A673 (cell line): ENCODE measurements around the gene LMOD2. TPM values are rescaled to one million over a fixed set of nuclear protein-coding genes. Genes with fewer than 3 reads are reported as not detected.

ENCODE experiments used
- BruUV-seq: library from RNA; stranded (reverse); fragments of 400-500 nt; replicated peaks from 2 replicates; lab custom pipeline; 2021; lab: Mats Ljungman, UMichigan
- CTCF ChIA-PET: fragments of 300-600 bp; sonication (Branson Sonifier 250); formaldehyde crosslinking; loops from one replicate; lab custom pipeline; 2022; ENCODE audit warnings: antibody characterized with exemption; lab: Charles Lee
- POLR2A ChIA-PET: fragments of 300-600 bp; sonication (Branson Sonifier 250); formaldehyde crosslinking; loops from one replicate; lab custom pipeline; 2022; ENCODE audit warnings: antibody characterized with exemption; ENCODE audit not compliant: low non-redundant PET; lab: Charles Lee
- DNase-seq: peaks from one replicate; pipeline ENCODE4 v3.0.0-alpha.2; 2015; ENCODE audit warnings: low spot score
- H3K27ac ChIP-seq: fragments of 200-600 bp; sonication (generic); 2 replicates; pipeline ENCODE4 v1.5.1; 2016; ENCODE audit warnings: mixed run types, low read depth, mild to moderate bottlenecking, mixed read lengths, antibody characterized with exemption, low read length; ENCODE audit not compliant: poor library complexity, severe bottlenecking
- H3K27me3 ChIP-seq: fragments of 200-600 bp; sonication (generic); replicated peaks from 2 replicates; pipeline ENCODE4 v1.6.1; 2017; ENCODE audit warnings: mixed run types, low read depth, mild to moderate bottlenecking, mixed read lengths, antibody characterized with exemption, low read length; ENCODE audit not compliant: insufficient read depth, poor library complexity
- H3K36me3 ChIP-seq: fragments of 200-600 bp; sonication (generic); 2 replicates; pipeline ENCODE4 v1.6.1; 2016; ENCODE audit warnings: mixed run types, mild to moderate bottlenecking, mixed read lengths, antibody characterized with exemption, low read length; ENCODE audit not compliant: insufficient read depth, poor library complexity, severe bottlenecking
- H3K4me1 ChIP-seq: fragments of 200-600 bp; sonication (generic); 2 replicates; pipeline ENCODE4 v1.6.1; 2017; ENCODE audit warnings: mixed run types, mild to moderate bottlenecking, mixed read lengths, antibody characterized with exemption, low read length; ENCODE audit not compliant: insufficient read depth, poor library complexity, severe bottlenecking
- H3K4me3 ChIP-seq: fragments of 200-600 bp; sonication (generic); 2 replicates; pipeline ENCODE4 v1.5.1; 2016; ENCODE audit warnings: low read depth, mixed run types, mild to moderate bottlenecking, mixed read lengths, low read length; ENCODE audit not compliant: poor library complexity, severe bottlenecking
- H3K9me3 ChIP-seq: fragments of 200-600 bp; sonication (generic); 2 replicates; pipeline ENCODE4 v1.6.1; 2016; ENCODE audit warnings: mixed run types, low read depth, mild to moderate bottlenecking, mixed read lengths, antibody characterized with exemption, low read length; ENCODE audit not compliant: poor library complexity, severe bottlenecking
- EZH2 ChIP-seq: fragments of 200-600 bp; sonication (generic); IDR thresholded peaks from 2 replicates; pipeline ENCODE4 v1.6.1; 2017; ENCODE audit warnings: borderline replicate concordance, low read depth, mild to moderate bottlenecking, mixed read lengths, antibody characterized with exemption, low read length; ENCODE audit not compliant: poor library complexity, severe bottlenecking
- intact Hi-C: fragments of 100-400 bp; cut with micrococcal nuclease; formaldehyde crosslinking; loops from one replicate; pipeline ENCODE4 v1.10.0; 2022; ENCODE audit not compliant: unreplicated experiment
- total RNA-seq: library from RNA; stranded (reverse); gene quantifications from 2 replicates; pipeline ENCODE4 v1.2.3, GENCODE V29; 2021
- TF ChIP-seq, protein P1 (sequence below): fragments of 300-800, 200-600 bp; sonication (generic); conservative IDR thresholded peaks from 2 replicates; pipeline ENCODE4 v1.5.1; 2017; ENCODE audit warnings: low read depth, mild to moderate bottlenecking, antibody characterized with exemption, low read length, moderate library complexity, mixed read lengths

The LMOD2 gene
- total RNA-seq, 1 experiment from 2014 or later, result not detected

DNA sequence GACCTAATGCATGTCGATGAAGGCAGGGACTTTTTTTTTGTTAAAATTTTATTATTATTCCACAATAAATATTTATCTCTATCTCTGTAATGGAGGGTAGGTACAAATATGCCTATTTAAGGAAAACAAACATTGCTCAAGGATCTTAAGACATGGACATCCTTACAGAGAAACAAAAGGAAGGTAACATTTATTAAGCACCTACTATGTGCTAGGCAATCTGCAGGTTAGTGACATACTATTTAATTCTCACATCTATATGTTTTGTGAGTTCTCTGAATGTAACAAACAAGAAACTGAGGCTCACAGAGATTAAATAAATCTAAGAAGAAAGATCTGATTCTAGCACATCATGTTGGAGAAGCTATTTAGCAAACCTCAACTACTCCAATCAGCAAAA, 32.1 kb downstream of the LMOD2 start:
- H3K27ac ChIP-seq, result no peak overlapping the region
- ChIA-PET CTCF (no interaction called here), POLR2A (no interaction called here)
- H3K9me3 ChIP-seq, result no peaks in the 10 kb centered on the region
- BruUV-seq, result no TSS peak
- H3K4me1 ChIP-seq, result no peaks in the 10 kb centered on the region
- no peaks in the 10 kb centered on the region for H3K27me3 ChIP-seq
- no peak for DNase-seq
- intact Hi-C loops, result no loop called here
- no peak overlapping the region for H3K4me3 ChIP-seq
- TF ChIP-seq EZH2, result no peak
- TF ChIP-seq, protein P1, sequence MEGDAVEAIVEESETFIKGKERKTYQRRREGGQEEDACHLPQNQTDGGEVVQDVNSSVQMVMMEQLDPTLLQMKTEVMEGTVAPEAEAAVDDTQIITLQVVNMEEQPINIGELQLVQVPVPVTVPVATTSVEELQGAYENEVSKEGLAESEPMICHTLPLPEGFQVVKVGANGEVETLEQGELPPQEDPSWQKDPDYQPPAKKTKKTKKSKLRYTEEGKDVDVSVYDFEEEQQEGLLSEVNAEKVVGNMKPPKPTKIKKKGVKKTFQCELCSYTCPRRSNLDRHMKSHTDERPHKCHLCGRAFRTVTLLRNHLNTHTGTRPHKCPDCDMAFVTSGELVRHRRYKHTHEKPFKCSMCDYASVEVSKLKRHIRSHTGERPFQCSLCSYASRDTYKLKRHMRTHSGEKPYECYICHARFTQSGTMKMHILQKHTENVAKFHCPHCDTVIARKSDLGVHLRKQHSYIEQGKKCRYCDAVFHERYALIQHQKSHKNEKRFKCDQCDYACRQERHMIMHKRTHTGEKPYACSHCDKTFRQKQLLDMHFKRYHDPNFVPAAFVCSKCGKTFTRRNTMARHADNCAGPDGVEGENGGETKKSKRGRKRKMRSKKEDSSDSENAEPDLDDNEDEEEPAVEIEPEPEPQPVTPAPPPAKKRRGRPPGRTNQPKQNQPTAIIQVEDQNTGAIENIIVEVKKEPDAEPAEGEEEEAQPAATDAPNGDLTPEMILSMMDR, result no peak
- H3K36me3 ChIP-seq, result peaks cover 37% of the 10 kb centered on the region

- POLR2A ChIA-PET, result no interaction called here
- Histone ChIP-seq H3K27me3 (no peaks in the 10 kb centered on the region), H3K36me3 (peaks cover 37% of the 10 kb centered on the region), H3K4me3 (no peak overlapping the region), H3K4me1 (no peaks in the 10 kb centered on the region), H3K9me3 (no peaks in the 10 kb centered on the region), H3K27ac (no peak overlapping the region)
- no TSS peak for BruUV-seq
- no peak for TF ChIP-seq EZH2
- TF ChIP-seq, protein P1, result no peak
- CTCF ChIA-PET, result no interaction called here
- intact Hi-C loops, result no loop called here
- DNase-seq, result no peak
These were observed 33.6 kb downstream of the LMOD2 start for GRCh38 chr7:123689250-123689649.

GRCh38 chr7:123690550-123690949, 34.9 kb downstream of the LMOD2 start:
- CTCF ChIA-PET, result no interaction called here

More at GRCh38 chr7:123690550-123690949, 34.9 kb downstream of the LMOD2 start:
- Histone ChIP-seq H3K27me3 (no peaks in the 10 kb centered on the region), H3K4me3 (no peak overlapping the region), H3K4me1 (no peaks in the 10 kb centered on the region), H3K27ac (no peak overlapping the region), H3K36me3 (peaks cover 49% of the 10 kb centered on the region), H3K9me3 (no peaks in the 10 kb centered on the region)
- intact Hi-C loops, result no loop called here
- BruUV-seq, result no TSS peak
- POLR2A ChIA-PET, result no interaction called here
- TF ChIP-seq, protein P1, result no peak
- no peak for TF ChIP-seq EZH2
- DNase-seq, result no peak
